Karpas-422 (cell line): Measurements from ENCODE around the gene LBHD2. TPM values are rescaled to one million over a fixed set of nuclear protein-coding genes. Genes with fewer than 3 reads are reported as not detected.

ENCODE experiments used
- DNase-seq: peaks from one replicate; pipeline ENCODE4 v3.0.0-alpha.2; 2015
- H2AFZ ChIP-seq: fragments of 200-600 bp; sonication (generic); 2 replicates; pipeline ENCODE4 v1.6.1; 2014; ENCODE audit warnings: antibody characterized with exemption, low read length, mixed read lengths
- H3K27ac ChIP-seq: fragments of 200-600 bp; sonication (generic); 2 replicates; pipeline ENCODE4 v1.5.1; 2014; ENCODE audit warnings: mild to moderate bottlenecking, low read length, moderate library complexity
- H3K27me3 ChIP-seq: fragments of 200-600 bp; sonication (generic); 2 replicates; pipeline ENCODE4 v1.6.1; 2014; ENCODE audit warnings: low read length, mixed read lengths
- H3K36me3 ChIP-seq: fragments of 200-600 bp; sonication (generic); 2 replicates; pipeline ENCODE4 v1.6.1; 2014; ENCODE audit warnings: low read length, mixed read lengths; ENCODE audit not compliant: insufficient read depth
- H3K4me1 ChIP-seq: fragments of 200-600 bp; sonication (generic); 2 replicates; pipeline ENCODE4 v1.6.1; 2014; ENCODE audit warnings: mild to moderate bottlenecking, low read length, mixed read lengths
- H3K4me2 ChIP-seq: fragments of 200-600 bp; sonication (generic); 2 replicates; pipeline ENCODE4 v1.6.1; 2014; ENCODE audit warnings: low read length, low read depth, mild to moderate bottlenecking; ENCODE audit not compliant: poor library complexity, severe bottlenecking
- H3K4me3 ChIP-seq: fragments of 200-600 bp; sonication (generic); 2 replicates; pipeline ENCODE4 v1.5.1; 2014; ENCODE audit warnings: mild to moderate bottlenecking, antibody characterized with exemption, low read length, mixed read lengths
- H3K79me2 ChIP-seq: fragments of 200-600 bp; sonication (generic); 2 replicates; pipeline ENCODE4 v1.6.1; 2014; ENCODE audit warnings: mild to moderate bottlenecking, low read length, mixed read lengths
- H3K9ac ChIP-seq: fragments of 200-600 bp; sonication (generic); 2 replicates; pipeline ENCODE4 v1.6.0; 2014; ENCODE audit warnings: low read length
- H3K9me2 ChIP-seq: fragments of 200-600 bp; sonication (generic), shearing (Covaris generic); replicated peaks from 2 replicates; pipeline ENCODE4 v1.6.0; 2014; ENCODE audit warnings: mild to moderate bottlenecking, low read length, moderate library complexity; ENCODE audit not compliant: insufficient read depth
- H3K9me3 ChIP-seq: fragments of 300-700, 200-600 bp; sonication (generic); 2 replicates; pipeline ENCODE4 v1.6.1; 2014; ENCODE audit warnings: low read length, mixed read lengths
- H4K20me1 ChIP-seq: fragments of 200-600 bp; sonication (generic); 2 replicates; pipeline ENCODE4 v1.6.1; 2014; ENCODE audit warnings: mild to moderate bottlenecking, antibody characterized with exemption, low read length, low read depth; ENCODE audit not compliant: insufficient read depth
- total RNA-seq: library from RNA; depleted of rRNA; stranded (reverse); fragments of >200 nt; shearing (Covaris generic); gene quantifications from 2 replicates; pipeline ENCODE4 v1.2.3, GENCODE V29; 2014; ENCODE audit warnings: low replicate concordance

Gene LBHD2
- total RNA-seq, 1 experiment from 2014 or later, result not detected

- no peaks in the 10 kb centered on the region for H3K79me2 ChIP-seq
These were observed 47.6 kb downstream of the LBHD2 start for GRCh38 chr14:103131580-103131979.

GRCh38 chr14:103132381-103133209 lies 48.6 kb downstream of the LBHD2 start:
- no peak overlapping the region for H3K4me3 ChIP-seq
- H3K36me3 ChIP-seq, result no peaks in the 10 kb centered on the region
- DNase-seq, result no peak
- H3K9me3 ChIP-seq, result no peaks in the 10 kb centered on the region
- H3K4me1 ChIP-seq, result no peaks in the 10 kb centered on the region
- no peak overlapping the region for H3K9ac ChIP-seq
- H2AFZ ChIP-seq, result no peak overlapping the region
- H3K9me2 ChIP-seq, result no peaks in the 10 kb centered on the region
- H3K4me2 ChIP-seq, result no peak overlapping the region
- no peak overlapping the region for H3K27ac ChIP-seq
- no peaks in the 10 kb centered on the region for H3K79me2 ChIP-seq
- peaks cover 5% of the 10 kb centered on the region; the same call in 1 of the 2 replicates for H4K20me1 ChIP-seq
- no peaks in the 10 kb centered on the region for H3K27me3 ChIP-seq

More at GRCh38 chr14:103131580-103131979, 47.6 kb downstream of the LBHD2 start:
- no peak for DNase-seq
- Histone ChIP-seq H3K9me2 (no peaks in the 10 kb centered on the region), H3K36me3 (no peaks in the 10 kb centered on the region), H3K27ac (no peak overlapping the region), H3K4me3 (no peak overlapping the region), H3K27me3 (no peaks in the 10 kb centered on the region), H3K4me2 (no peak overlapping the region), H3K9me3 (no peaks in the 10 kb centered on the region), H4K20me1 (peaks cover 5% of the 10 kb centered on the region; the same call in 1 of the 2 replicates), H3K4me1 (no peaks in the 10 kb centered on the region), H3K9ac (no peak overlapping the region), H2AFZ (no peak overlapping the region)

GRCh38 chr14:103133210-103134140 lies 49.5 kb downstream of the LBHD2 start:
- no peak overlapping the region for H2AFZ ChIP-seq
- no peaks in the 10 kb centered on the region for H3K4me1 ChIP-seq
- no peak overlapping the region for H3K27ac ChIP-seq
- no peak overlapping the region for H3K9ac ChIP-seq
- no peak for DNase-seq
- no peaks in the 10 kb centered on the region for H3K9me2 ChIP-seq
- H3K9me3 ChIP-seq, result no peaks in the 10 kb centered on the region
- H3K4me3 ChIP-seq, result no peak overlapping the region
- H3K27me3 ChIP-seq, result no peaks in the 10 kb centered on the region
- no peaks in the 10 kb centered on the region for H3K36me3 ChIP-seq
- no peak overlapping the region for H3K4me2 ChIP-seq
- no peaks in the 10 kb centered on the region for H3K79me2 ChIP-seq
- H4K20me1 ChIP-seq, result peaks cover 5% of the 10 kb centered on the region; the same call in 1 of the 2 replicates

GRCh38 chr14:103134405-103134804 lies 50.4 kb downstream of the LBHD2 start:
- no peaks in the 10 kb centered on the region for H3K9me3 ChIP-seq
- no peak overlapping the region for H3K9ac ChIP-seq
- DNase-seq, result no peak
- H3K27ac ChIP-seq, result no peak overlapping the region
- H4K20me1 ChIP-seq, result peaks cover under 1% of the 10 kb centered on the region; the same call in 1 of the 2 replicates
- no peak overlapping the region for H3K4me3 ChIP-seq
- H3K4me2 ChIP-seq, result no peak overlapping the region
- H3K4me1 ChIP-seq, result no peaks in the 10 kb centered on the region
- no peaks in the 10 kb centered on the region for H3K36me3 ChIP-seq
- no peak overlapping the region for H2AFZ ChIP-seq
- H3K79me2 ChIP-seq, result no peaks in the 10 kb centered on the region
- no peaks in the 10 kb centered on the region for H3K9me2 ChIP-seq
- no peaks in the 10 kb centered on the region for H3K27me3 ChIP-seq

- H3K36me3 ChIP-seq, result no peaks in the 10 kb centered on the region
- H3K4me2 ChIP-seq, result no peak overlapping the region
- no peak overlapping the region for H3K27ac ChIP-seq
- H3K4me1 ChIP-seq, result no peaks in the 10 kb centered on the region
- no peaks in the 10 kb centered on the region for H3K79me2 ChIP-seq
- H3K9ac ChIP-seq, result no peak overlapping the region
- no peak overlapping the region for H2AFZ ChIP-seq
- no peak for DNase-seq
- no peaks in the 10 kb centered on the region for H3K9me3 ChIP-seq
- no peaks in the 10 kb centered on the region for H4K20me1 ChIP-seq
- H3K4me3 ChIP-seq, result no peak overlapping the region
- no peaks in the 10 kb centered on the region for H3K27me3 ChIP-seq
- no peaks in the 10 kb centered on the region for H3K9me2 ChIP-seq
These were observed 50.9 kb downstream of the LBHD2 start for GRCh38 chr14:103134919-103135318.

- no peak overlapping the region for H3K4me2 ChIP-seq
- no peaks in the 10 kb centered on the region for H3K27me3 ChIP-seq
- H3K9ac ChIP-seq, result no peak overlapping the region
These were observed 51.6 kb downstream of the LBHD2 start for GRCh38 chr14:103135333-103136260.

GRCh38 chr14:103136388-103137271 lies 52.6 kb downstream of the LBHD2 start:
- Histone ChIP-seq H3K9ac (no peak overlapping the region), H4K20me1 (no peaks in the 10 kb centered on the region), H3K79me2 (no peaks in the 10 kb centered on the region), H3K9me2 (no peaks in the 10 kb centered on the region), H3K4me3 (no peak overlapping the region), H3K36me3 (no peaks in the 10 kb centered on the region), H2AFZ (no peak overlapping the region), H3K4me1 (peaks cover 8% of the 10 kb centered on the region), H3K9me3 (no peaks in the 10 kb centered on the region), H3K27ac (no peak overlapping the region), H3K4me2 (no peak overlapping the region), H3K27me3 (no peaks in the 10 kb centered on the region)
- DNase-seq, result no peak

More at GRCh38 chr14:103135333-103136260, 51.6 kb downstream of the LBHD2 start:
- Histone ChIP-seq H3K9me2 (no peaks in the 10 kb centered on the region), H3K27ac (no peak overlapping the region), H3K4me1 (peaks cover under 1% of the 10 kb centered on the region), H2AFZ (no peak overlapping the region), H3K9me3 (no peaks in the 10 kb centered on the region), H4K20me1 (no peaks in the 10 kb centered on the region), H3K4me3 (no peak overlapping the region), H3K36me3 (no peaks in the 10 kb centered on the region), H3K79me2 (no peaks in the 10 kb centered on the region)
- no peak for DNase-seq
